K562 (cell line): ENCODE measurements around the gene QSOX2. TPM values are rescaled to one million over a fixed set of nuclear protein-coding genes. Genes with fewer than 3 reads are reported as not detected.

ENCODE experiments used
- ATAC-seq: fragments of 200-7000 bp; cut with Tn5 transposase; 3 replicates; pipeline ENCODE4 v1.9.1; 2020; ENCODE audit warnings: moderate library complexity
- BruUV-seq: library from RNA; stranded (reverse); fragments of 400-500 nt; replicated peaks from 2 replicates; lab custom pipeline; 2021; lab: Mats Ljungman, UMichigan
- CTCF ChIA-PET: fragments of 300-600 bp; formaldehyde crosslinking; extraction: SDS; loops from one replicate; lab custom pipeline; 2021; ENCODE audit warnings: low intra/inter-chr PET ratio; lab: Yijun Ruan, JAX
- POLR2A ChIA-PET: fragments of 300-600, 350-650 bp; sonication (Branson Sonifier 250); formaldehyde crosslinking; extraction: SDS; loops from one replicate; lab custom pipeline; 2021; ENCODE audit warnings: antibody characterized with exemption, inconsistent platforms; lab: Yijun Ruan, JAX
- DNase-seq, 4 experiments: peaks; one replicate each; pipeline versions ENCODE4 v3.0.0 to v3.0.0-alpha.2; 2011 to 2018; ENCODE audit warnings: low spot score in 3 of 4, mixed read lengths in 3 of 4; ENCODE audit errors: extremely low read depth in 1 of 4
- FAIRE-seq: peaks from 2 replicates; lab custom pipeline; 2011; peaks lifted over from hg19 to GRCh38; lab: Jason Lieb, UNC
- H2AFZ ChIP-seq: 2 replicates; pipeline ENCODE4 v1.6.0; 2011; ENCODE audit warnings: low read depth, low read length, control low read depth, inconsistent platforms
- H3K27ac ChIP-seq: fragments of 200-600 bp; 3 replicates; pipeline ENCODE4 v1.8.0; 2011; ENCODE audit warnings: low read depth, mild to moderate bottlenecking, control low read depth, inconsistent platforms, low read length, moderate library complexity, mixed read lengths; ENCODE audit errors: extremely low read depth
- H3K27me3 ChIP-seq, 2 experiments: fragments of 300-600 bp in 1 of 2; 2 replicates in 1 of 2; 3 replicates in 1 of 2; pipeline versions ENCODE4 v1.6.0 to v1.8.0; 2011; ENCODE audit warnings: inconsistent platforms in 2 of 2, low read length in 2 of 2, mild to moderate bottlenecking in 1 of 2, mixed read lengths in 1 of 2, moderate library complexity in 1 of 2; ENCODE audit not compliant: control insufficient read depth in 2 of 2, insufficient read depth in 2 of 2
- H3K36me3 ChIP-seq: fragments of 300-600 bp; 3 replicates; pipeline ENCODE4 v1.8.0; 2011; ENCODE audit warnings: mild to moderate bottlenecking, low read length, inconsistent platforms; ENCODE audit not compliant: control insufficient read depth, insufficient read depth
- H3K4me1 ChIP-seq, 2 experiments: fragments of 200-600 bp in 1 of 2; replicated peaks in 1 of 2; 2 replicates in 1 of 2; 3 replicates in 1 of 2; pipeline versions ENCODE4 v1.5.1 to v1.8.0; 2011; ENCODE audit warnings: inconsistent platforms in 2 of 2, low read length in 2 of 2, mild to moderate bottlenecking in 1 of 2, mixed read lengths in 1 of 2, moderate library complexity in 1 of 2; ENCODE audit not compliant: control insufficient read depth in 2 of 2, insufficient read depth in 2 of 2
- H3K4me2 ChIP-seq: 2 replicates; pipeline ENCODE4 v1.6.1; 2011; ENCODE audit warnings: low read length, control low read depth, inconsistent platforms, mixed read lengths; ENCODE audit not compliant: insufficient read depth
- H3K4me3 ChIP-seq: fragments of 200-600 bp; sonication (generic), shearing (Covaris generic); 2 replicates; pipeline ENCODE4 v1.5.1; 2016; ENCODE audit warnings: control low read depth, inconsistent platforms
- H3K79me2 ChIP-seq: fragments of 200-600 bp; 3 replicates; pipeline ENCODE4 v1.8.0; 2011; ENCODE audit warnings: low read length, inconsistent platforms; ENCODE audit not compliant: control insufficient read depth, insufficient read depth
- H3K9ac ChIP-seq, 2 experiments: 2 replicates each; pipeline versions ENCODE4 v1.6.0 to v1.6.1; 2011; ENCODE audit warnings: low read depth in 2 of 2, low read length in 2 of 2, control low read depth in 1 of 2, inconsistent platforms in 1 of 2, mild to moderate bottlenecking in 1 of 2, mixed read lengths in 1 of 2; ENCODE audit not compliant: insufficient read depth in 1 of 2
- H3K9me1 ChIP-seq: one replicate; pipeline ENCODE4 v1.6.0; 2011; ENCODE audit warnings: inconsistent platforms, mild to moderate bottlenecking, low read length, moderate library complexity; ENCODE audit not compliant: control insufficient read depth, insufficient read depth
- H3K9me3 ChIP-seq: replicated peaks from 2 replicates; pipeline ENCODE4 v1.5.1; 2011; ENCODE audit warnings: low read depth, low read length, inconsistent platforms; ENCODE audit not compliant: control insufficient read depth, insufficient read depth
- H4K20me1 ChIP-seq: replicated peaks from 2 replicates; pipeline ENCODE4 v1.6.1; 2011; ENCODE audit warnings: low read length, inconsistent platforms, mixed read lengths; ENCODE audit not compliant: control insufficient read depth, insufficient read depth
- CTCFL ChIP-seq: IDR thresholded peaks from 2 replicates; pipeline ENCODE4 v1.6.1; 2011; ENCODE audit warnings: borderline replicate concordance, low read depth, mild to moderate bottlenecking, moderate library complexity, low read length; ENCODE audit not compliant: insufficient read depth, poor library complexity, severe bottlenecking
- ELK1 ChIP-seq: sonication (generic); formaldehyde crosslinking; IDR thresholded peaks from 2 replicates; pipeline ENCODE4 v1.8.1; 2022; ENCODE audit warnings: missing genetic modification reagents
- EP300 ChIP-seq: IDR thresholded peaks from 2 replicates; pipeline ENCODE4 v1.6.1; 2012; ENCODE audit warnings: low read length, improper control_type of control experiment
- RBM14 ChIP-seq: fragments of 200-400 bp; formaldehyde crosslinking; IDR thresholded peaks from 2 replicates; pipeline ENCODE4 v1.6.1; 2018; ENCODE audit warnings: low read depth, mild to moderate bottlenecking, low read length, moderate library complexity, borderline replicate concordance; ENCODE audit not compliant: insufficient read depth
- STAT6 ChIP-seq: sonication (generic); formaldehyde crosslinking; IDR thresholded peaks from 2 replicates; pipeline ENCODE4 v1.8.1; 2023; ENCODE audit warnings: mild to moderate bottlenecking, missing genetic modification reagents
- THAP7 ChIP-seq: fragments of 250-450 bp; sonication (Bioruptor Pico); IDR thresholded peaks from 2 replicates; pipeline ENCODE4 v1.5.0; 2021
- TRIM25 ChIP-seq: fragments of 450-650 bp; IDR thresholded peaks from 2 replicates; pipeline ENCODE4 v1.7.0; 2016; ENCODE audit warnings: borderline replicate concordance
- ZBTB17 ChIP-seq: fragments of 450-650 bp; formaldehyde crosslinking; IDR thresholded peaks from 2 replicates; pipeline ENCODE4 v1.4.0; 2020; ENCODE audit warnings: mild to moderate bottlenecking
- ZBTB5 ChIP-seq: fragments of 450-650 bp; IDR thresholded peaks from 2 replicates; pipeline ENCODE4 v1.6.1; 2017; ENCODE audit warnings: antibody characterized with exemption
- ZFP1 ChIP-seq: fragments of 450-650 bp; formaldehyde crosslinking; IDR thresholded peaks from 2 replicates; pipeline ENCODE4 v1.4.0; 2020; ENCODE audit warnings: mild to moderate bottlenecking, mixed read lengths
- ZNF133 ChIP-seq: fragments of 250-450 bp; sonication (Bioruptor Pico); IDR thresholded peaks from 2 replicates; pipeline ENCODE4 v1.4.0; 2020; ENCODE audit warnings: mild to moderate bottlenecking
- WGBS: fragments of 100-300 bp; shearing (Covaris generic); methylation state at CpG from one replicate; pipeline ENCODE4 v1.1.6; 2016; ENCODE audit warnings: low coverage, mixed read lengths; ENCODE audit not compliant: insufficient coverage; ENCODE audit errors: missing lambda C conversion rate; 5-methylcytosine and 5-hydroxymethylcytosine counted together
- in situ Hi-C: fragments of 300-500 bp; cut with MboI; formaldehyde crosslinking; loops from 4 replicates; pipeline ENCODE4 v1.15.0; 2018; ENCODE audit warnings: inconsistent platforms, mixed read lengths
- intact Hi-C: fragments of 100-400 bp; cut with micrococcal nuclease; formaldehyde crosslinking; loops from 2 replicates; pipeline ENCODE4 v1.14.2; 2022
- polyA plus RNA-seq, 8 experiments: library from polyadenylated mRNA; depleted of rRNA in 4 of 8; stranded (reverse) in 5 of 8; unstranded in 3 of 8; fragments of >200 nt; fragmentation: Nextera tagmentation in 2 of 8; fragmentation: Illumina TruSeq in 1 of 8; extraction: Ambion mirVana in 2 of 8; extraction: Trizol in 1 of 8; gene quantifications; 2 replicates each; pipeline versions ENCODE4 v1.2.1 to v1.2.3, GENCODE V29; 2011 to 2014; ENCODE audit warnings: inconsistent platforms in 1 of 8, missing spikeins in 1 of 8
- total RNA-seq, 7 experiments: library from RNA; depleted of rRNA in 6 of 7; stranded (reverse); fragments of >200 nt in 6 of 7; fragmentation: Illumina TruSeq in 2 of 7; extraction: Trizol in 2 of 7; gene quantifications; 2 replicates each; pipeline versions ENCODE4 v1.2.1 to v1.2.3, GENCODE V29; 2011 to 2021; ENCODE audit warnings: low replicate concordance in 1 of 7

QSOX2 gene
- total and polyA plus RNA-seq, 9 of the 15 experiments (the other 6 are each of a cell fraction or from before 2014, with no cell fraction given): 0.51 to 23.7 (median 12.7) TPM

GRCh38 chr9:136218271-136218670 is 27.3 kb downstream of the QSOX2 start:
- H3K9me3 ChIP-seq: no peaks in the 10 kb centered on the region
- no peak overlapping the region; a peak in 1 of 4 replicates for H3K9ac ChIP-seq
- BruUV-seq: no TSS peak
- H2AFZ ChIP-seq: no peak overlapping the region
- ATAC-seq: no peak
- no peak overlapping the region for H3K4me3 ChIP-seq
- DNase-seq: no peak
- FAIRE-seq: no peak
- peaks cover 9% of the 10 kb centered on the region for H4K20me1 ChIP-seq
- peaks cover 27 to 49% of the 10 kb centered on the region in 2 experiments for H3K4me1 ChIP-seq
- no peak overlapping the region for H3K27ac ChIP-seq
- in situ Hi-C loops (no loop called here), intact Hi-C loops (no loop called here)
- ChIA-PET CTCF (no interaction called here), POLR2A (interaction anchor here (0.6 to 1.2 kb wide), 2 partner anchors 12 to 29 kb away, joined by 3 to 5 read pairs; no protein-coding TSS in a partner anchor)
- 0 out of 3 replicates have a peak, but pooled peaks cover 1% of the 10 kb centered on the region for H3K79me2 ChIP-seq
- no peak overlapping the region for H3K4me2 ChIP-seq
- WGBS: 100% methylated on average over 5 of the region's 16 CpGs
- peaks cover 3% of the 10 kb centered on the region for H3K9me1 ChIP-seq
- no peaks in the 10 kb centered on the region for H3K27me3 ChIP-seq
- H3K36me3 ChIP-seq: peaks cover 83% of the 10 kb centered on the region; the same call in 2 of the 3 replicates
- TF ChIP-seq CTCFL (no peak), ZFP1 (CRISPR knock-in tag) (no peak), TRIM25 (no peak), RBM14 (no peak), ZNF133 (CRISPR knock-in tag) (no peak), ZBTB5 (no peak), ZBTB17 (CRISPR knock-in tag) (no peak), STAT6 (CRISPR knock-in tag) (no peak), ELK1 (CRISPR knock-in tag) (no peak), THAP7 (CRISPR knock-in tag) (no peak), EP300 (no peak)
